GM21529 (cell line): ENCODE measurements around the gene CLSTN3.

Experiments used
- ATAC-seq: cut with Tn5 transposase; IDR thresholded peaks from one replicate; pipeline ENCODE4 v1.9.1; 2021; ENCODE audit not compliant: unreplicated experiment

The CLSTN3 gene

DNA sequence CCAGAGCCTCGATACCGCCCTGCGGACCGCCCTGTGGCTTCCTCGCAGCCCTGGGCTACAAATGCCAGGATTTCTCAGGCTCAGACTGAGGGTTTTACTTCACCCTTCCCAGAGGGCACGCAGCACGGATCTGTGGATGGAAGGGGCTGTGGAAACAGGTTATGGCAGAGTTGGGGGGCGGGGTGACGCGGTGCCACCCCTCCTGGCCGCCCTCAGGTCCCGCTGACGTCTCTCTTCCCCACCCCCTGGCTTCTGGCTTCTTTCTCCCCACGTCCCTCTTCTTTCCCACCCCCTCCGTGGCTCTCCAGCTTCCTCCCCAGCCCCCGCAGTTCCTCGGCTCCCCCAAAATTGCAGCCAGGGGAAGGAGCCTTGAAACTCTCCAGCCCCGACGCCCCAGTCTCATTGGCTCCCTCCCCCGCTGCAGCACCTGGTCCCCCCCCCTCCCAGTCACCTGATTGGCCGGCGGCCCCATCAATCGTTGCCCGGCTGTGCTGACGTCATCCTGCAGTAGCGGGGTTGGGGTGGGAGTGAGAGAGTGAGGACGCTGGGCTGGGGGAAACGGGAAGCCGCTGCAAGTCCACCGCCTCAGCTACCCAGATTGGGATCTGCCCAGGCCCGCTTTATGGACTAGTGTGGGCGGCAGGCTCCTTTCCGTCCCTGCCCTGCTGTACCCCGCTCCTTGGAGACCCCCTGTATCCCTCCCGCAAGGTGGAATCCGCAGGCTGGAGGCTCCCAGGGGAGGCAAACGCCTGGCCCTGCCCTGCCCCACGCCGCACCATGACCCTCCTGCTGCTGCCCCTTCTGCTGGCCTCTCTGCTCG lies at the start of gene CLSTN3:
Gene CLSTN3, plus strand, starts transcription at position 500 of the 820 bp plus-strand sequence. Its CDS starts 278 bp downstream, at position 778.
- peak; percentile 63 for ATAC-seq

GRCh38 chr12:7081037-7081436 lies 49.1 kb upstream of the CLSTN3 start:
- no peak for ATAC-seq

DNA sequence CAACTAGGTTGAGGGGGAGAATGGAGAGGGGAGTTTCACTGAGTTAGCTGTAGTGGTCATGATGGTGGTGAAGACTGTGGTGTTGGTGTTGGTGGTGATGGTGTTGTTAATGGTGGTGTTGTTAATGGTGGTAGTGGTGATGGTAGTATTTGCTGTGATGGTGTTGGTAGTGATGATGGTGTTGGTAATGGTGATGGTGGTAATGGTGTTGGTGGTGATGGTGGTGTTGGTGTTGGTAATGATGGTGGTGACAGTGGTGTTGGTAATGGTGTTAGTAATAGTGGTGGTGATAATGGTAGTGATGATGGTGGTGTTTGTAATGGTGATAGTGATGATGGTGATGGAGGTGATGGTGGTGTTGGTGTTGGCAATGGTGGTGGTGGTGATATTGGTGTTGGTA lies 47.0 kb upstream of the CLSTN3 start:
- ATAC-seq: no peak

GRCh38 chr12:7089196-7089871 lies 40.8 kb upstream of the CLSTN3 start:
- no peak for ATAC-seq

- ATAC-seq: no peak
Measured at GRCh38 chr12:7090222-7090998, 39.8 kb upstream of the CLSTN3 start.

- ATAC-seq: no peak
Measured at GRCh38 chr12:7091171-7091570, 39.0 kb upstream of the CLSTN3 start.

GRCh38 chr12:7091660-7092228 lies 38.4 kb upstream of the CLSTN3 start:
- no peak for ATAC-seq

- no peak for ATAC-seq
Measured at GRCh38 chr12:7092229-7092985, 37.8 kb upstream of the CLSTN3 start, which contains the start of gene C1R. Gene C1R (minus strand): TSS chr12:7092445. CDS start chr12:7092388, 57 bp downstream.

- ATAC-seq: no peak
Measured at GRCh38 chr12:7092986-7093460, 37.1 kb upstream of the CLSTN3 start.

- ATAC-seq: no peak
Measured at GRCh38 chr12:7093486-7093885, 36.7 kb upstream of the CLSTN3 start.

- ATAC-seq: no peak
Measured at GRCh38 chr12:7093892-7094291, 36.3 kb upstream of the CLSTN3 start.

GRCh38 chr12:7096006-7096932 lies 33.9 kb upstream of the CLSTN3 start:
- ATAC-seq: no peak

DNA sequence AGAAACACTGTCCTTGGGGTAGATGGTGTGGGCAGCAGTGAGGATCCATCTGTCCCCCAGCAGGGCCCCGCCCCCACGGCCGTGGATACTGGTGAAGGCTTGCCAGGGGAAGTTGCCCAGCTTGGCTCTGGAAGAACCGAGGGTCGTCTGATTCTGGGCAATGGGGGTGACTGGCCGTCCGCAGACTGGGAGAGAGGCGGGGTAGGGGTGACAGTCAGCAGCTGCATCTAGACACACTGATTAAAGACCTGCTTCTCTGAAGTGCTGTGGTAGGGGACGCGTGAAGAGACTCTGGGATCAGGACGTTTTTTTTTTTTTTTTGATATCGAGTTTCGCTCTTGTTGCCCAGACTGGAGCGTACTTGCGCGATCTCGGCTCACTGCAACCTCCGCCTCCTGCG lies 33.2 kb upstream of the CLSTN3 start:
- no peak for ATAC-seq

DNA sequence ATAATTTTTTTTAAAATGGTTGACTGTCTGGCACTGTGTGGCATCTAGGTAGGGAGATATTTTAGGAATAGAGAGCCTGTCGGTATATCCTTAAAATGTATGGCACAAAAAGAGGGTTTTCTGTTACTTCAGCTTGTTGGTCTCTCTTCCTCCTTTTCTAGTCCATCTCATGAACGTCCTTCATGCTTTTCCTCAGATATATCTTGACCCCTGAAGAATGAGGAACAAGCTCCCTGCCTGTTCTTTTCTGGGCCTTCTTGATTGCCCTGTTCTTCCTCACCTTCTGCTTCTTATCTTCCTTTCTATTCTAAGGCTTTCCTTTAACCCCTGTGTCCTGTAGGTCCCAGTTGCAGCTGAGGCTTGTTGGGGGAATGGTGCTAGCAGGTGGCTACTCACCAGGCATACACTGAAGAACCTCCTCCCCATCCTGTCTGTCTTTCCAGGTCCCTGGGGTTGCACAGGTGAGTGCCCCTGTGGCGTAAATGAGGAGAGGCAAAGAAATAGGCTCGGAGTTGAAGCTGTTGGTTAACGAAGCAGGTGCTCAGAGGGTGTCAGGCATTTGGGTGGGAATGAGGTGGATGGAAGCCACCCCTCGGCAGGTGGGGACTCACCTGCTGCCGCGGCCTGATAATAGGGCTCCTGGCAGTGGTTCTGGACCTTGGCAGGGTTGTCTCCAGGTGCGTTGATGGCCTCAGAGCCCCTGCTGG lies 30.7 kb upstream of the CLSTN3 start:
- ATAC-seq: no peak

DNA sequence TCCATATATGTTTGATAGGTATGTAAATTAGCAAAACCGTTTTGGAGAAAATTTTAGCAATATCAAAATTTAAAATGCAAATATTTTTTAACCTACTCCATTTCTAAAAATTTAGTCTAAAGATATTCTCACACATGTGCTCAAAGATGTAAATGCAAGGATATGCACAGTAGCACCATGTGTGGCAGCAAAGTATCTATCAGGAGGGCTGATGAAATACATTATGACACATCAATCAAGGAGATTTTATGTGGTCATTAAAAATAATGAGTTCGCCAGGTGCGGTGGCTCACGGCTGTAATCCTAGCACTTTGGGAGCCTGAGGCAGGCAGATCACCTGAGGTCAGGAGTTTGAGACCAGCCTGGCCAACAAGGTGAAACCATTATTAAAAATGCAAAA lies 29.9 kb upstream of the CLSTN3 start:
- no peak for ATAC-seq

DNA sequence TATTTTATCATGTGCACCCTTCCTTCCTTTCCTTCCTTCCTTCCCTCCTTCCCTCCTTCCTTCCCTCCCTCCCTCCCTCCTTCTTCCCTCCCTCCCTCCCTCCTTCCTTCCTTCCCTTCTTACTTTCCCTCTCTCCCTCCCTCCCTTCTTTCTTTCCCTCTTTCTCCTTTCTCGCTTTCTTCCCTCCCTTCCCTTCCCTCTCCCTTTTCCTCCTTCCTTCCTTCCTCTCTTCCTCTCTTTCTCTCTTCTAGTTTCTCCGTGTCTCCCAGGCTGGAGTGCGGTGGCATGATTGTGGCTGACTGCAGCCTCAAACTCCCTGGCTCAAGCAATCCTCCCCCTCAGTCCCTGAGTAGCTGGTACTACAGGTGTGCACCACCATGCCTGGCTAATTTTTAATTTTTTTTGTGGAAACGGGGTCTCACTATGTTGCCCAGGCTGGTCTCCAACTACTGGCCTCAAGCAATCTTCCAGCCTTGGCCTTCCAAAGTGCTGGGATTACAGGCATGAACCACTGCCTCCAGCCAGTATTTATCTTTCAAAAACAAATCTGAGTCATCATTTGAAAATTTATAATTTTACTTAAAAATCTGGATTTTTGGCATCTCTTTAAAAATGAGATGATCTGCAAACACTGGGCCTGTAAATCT lies 29.0 kb upstream of the CLSTN3 start:
- ATAC-seq: no peak

DNA sequence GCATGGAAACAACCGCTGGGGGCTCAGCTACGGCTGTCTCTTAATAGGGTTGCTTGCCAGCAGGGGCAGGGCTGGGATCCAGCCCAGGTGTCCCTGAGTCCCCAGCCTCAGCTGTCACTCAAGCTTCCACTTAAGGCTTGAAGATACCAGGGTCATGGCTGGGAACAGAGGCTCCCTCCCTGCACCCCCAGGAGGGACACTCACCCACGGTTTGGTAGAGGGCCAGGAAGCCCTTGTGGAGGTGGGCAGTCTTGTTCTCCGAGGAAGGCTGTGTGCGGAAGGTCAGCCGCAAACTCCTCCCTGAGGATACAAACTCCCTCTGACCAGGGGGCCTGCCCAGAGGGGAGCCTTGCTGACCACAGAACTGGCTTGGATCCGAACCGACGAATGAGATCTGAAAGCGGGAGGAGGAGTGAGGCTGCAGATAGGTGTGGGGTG lies 28.5 kb upstream of the CLSTN3 start:
- no peak for ATAC-seq

- no peak for ATAC-seq
Measured at GRCh38 chr12:7102582-7102981, 27.6 kb upstream of the CLSTN3 start.
